HepG2 (cell line): ENCODE data around the gene CDC14B. TPM values are rescaled to one million over a fixed set of nuclear protein-coding genes. Genes with fewer than 3 reads are reported as not detected.

Experiments used
- AGO1 ChIP-seq: fragments of 200-400 bp; formaldehyde crosslinking; IDR thresholded peaks from 2 replicates; pipeline ENCODE4 v1.6.1; 2017; ENCODE audit warnings: mild to moderate bottlenecking, low read depth, low read length, moderate library complexity; ENCODE audit not compliant: poor library complexity, severe bottlenecking
- CBX5 ChIP-seq: sonication (generic); formaldehyde crosslinking; IDR thresholded peaks from 2 replicates; pipeline ENCODE4 v1.4.0; 2020; ENCODE audit warnings: missing genetic modification reagents, borderline replicate concordance
- CEBPB ChIP-seq: IDR thresholded peaks from 2 replicates; pipeline ENCODE4 v1.6.1; 2011; ENCODE audit warnings: low read depth, low read length, improper control_type of control experiment, borderline replicate concordance
- LCORL ChIP-seq, 2 experiments: fragments of 450-650 bp in 1 of 2; sonication (generic) in 1 of 2; formaldehyde crosslinking in 1 of 2; IDR thresholded peaks; 2 replicates each; pipeline versions ENCODE4 v1.5.0 to v1.6.1; 2017 to 2020; ENCODE audit warnings: antibody characterized with exemption in 1 of 2, missing genetic modification reagents in 1 of 2
- MAFK ChIP-seq, 2 experiments: IDR thresholded peaks in 1 of 2; conservative IDR thresholded peaks in 1 of 2; 2 replicates each; pipeline ENCODE4 v1.6.1; 2011; ENCODE audit warnings: improper control_type of control experiment in 2 of 2, low read length in 2 of 2
- RCOR2 ChIP-seq: IDR thresholded peaks from 2 replicates; pipeline ENCODE4 v1.6.1; 2016; ENCODE audit warnings: missing biosample characterization, missing genetic modification reagents
- RELA ChIP-seq: sonication (generic); formaldehyde crosslinking; IDR thresholded peaks from 2 replicates; pipeline ENCODE4 v1.4.0; 2020; ENCODE audit warnings: missing genetic modification reagents
- RFXANK ChIP-seq: IDR thresholded peaks from 2 replicates; pipeline ENCODE4 v1.6.1; 2016
- SP4 ChIP-seq: sonication (generic); formaldehyde crosslinking; IDR thresholded peaks from 2 replicates; pipeline ENCODE4 v1.8.1; 2023; ENCODE audit warnings: mild to moderate bottlenecking, missing genetic modification reagents
- TARDBP ChIP-seq: sonication (generic); formaldehyde crosslinking; IDR thresholded peaks from 2 replicates; pipeline ENCODE4 v1.8.0; 2022; ENCODE audit warnings: mild to moderate bottlenecking, missing genetic modification reagents
- TBL1XR1 ChIP-seq: fragments of 150-350 bp; IDR thresholded peaks from 2 replicates; pipeline ENCODE4 v1.6.1; 2014; ENCODE audit warnings: borderline replicate concordance, low read length; ENCODE audit not compliant: partially characterized antibody
- ZBTB26 ChIP-seq: IDR thresholded peaks from 2 replicates; pipeline ENCODE4 v1.6.1; 2016; ENCODE audit warnings: missing compliant biosample characterization, missing genetic modification reagents, borderline replicate concordance
- ZFP36 ChIP-seq: fragments of 150-350 bp; IDR thresholded peaks from 2 replicates; pipeline ENCODE4 v1.6.1; 2018; ENCODE audit warnings: borderline replicate concordance, low read length, low read depth; ENCODE audit not compliant: partially characterized antibody
- ZNF788 ChIP-seq: sonication (generic); formaldehyde crosslinking; IDR thresholded peaks from 2 replicates; pipeline ENCODE4 v1.5.0; 2020; ENCODE audit warnings: mild to moderate bottlenecking, missing genetic modification reagents, borderline replicate concordance
- ZSCAN29 ChIP-seq: sonication (generic); formaldehyde crosslinking; conservative IDR thresholded peaks from 2 replicates; pipeline ENCODE4 v1.4.0; 2020; ENCODE audit warnings: mild to moderate bottlenecking, missing genetic modification reagents
- polyA plus RNA-seq, 8 experiments: library from polyadenylated mRNA; depleted of rRNA in 3 of 8; stranded (reverse) in 7 of 8; unstranded in 1 of 8; fragments of >200 nt; fragmentation: Illumina TruSeq in 4 of 8; extraction: Trizol in 4 of 8; gene quantifications; 2 replicates each; pipeline versions ENCODE4 v1.2.1 to v1.2.3, GENCODE V29; 2011 to 2016; ENCODE audit warnings: low read depth in 4 of 8, missing spikeins in 1 of 8, mixed read lengths in 1 of 8; ENCODE audit not compliant: insufficient read depth in 1 of 8
- total RNA-seq, 5 experiments: library from RNA; depleted of rRNA; stranded (reverse); fragments of >200 nt; fragmentation: Illumina TruSeq; extraction: Trizol; gene quantifications; 2 replicates each; pipeline ENCODE4 v1.2.3, GENCODE V29; 2016; ENCODE audit warnings: low read depth in 1 of 5
- TF ChIP-seq, protein P1 (sequence below): sonication (generic); formaldehyde crosslinking; IDR thresholded peaks from 2 replicates; pipeline ENCODE4 v1.4.0; 2020; ENCODE audit warnings: mild to moderate bottlenecking, missing genetic modification reagents, borderline replicate concordance
- TF ChIP-seq, protein P2 (sequence below): IDR thresholded peaks from 2 replicates; pipeline ENCODE4 v1.6.1; 2012; ENCODE audit warnings: low read length, improper control_type of control experiment

CDC14B gene
- total and polyA plus RNA-seq, 2 of the 13 experiments (the other 11 are each of a cell fraction or from before 2014, with no cell fraction given), result 25.8 to 33.3 TPM

DNA sequence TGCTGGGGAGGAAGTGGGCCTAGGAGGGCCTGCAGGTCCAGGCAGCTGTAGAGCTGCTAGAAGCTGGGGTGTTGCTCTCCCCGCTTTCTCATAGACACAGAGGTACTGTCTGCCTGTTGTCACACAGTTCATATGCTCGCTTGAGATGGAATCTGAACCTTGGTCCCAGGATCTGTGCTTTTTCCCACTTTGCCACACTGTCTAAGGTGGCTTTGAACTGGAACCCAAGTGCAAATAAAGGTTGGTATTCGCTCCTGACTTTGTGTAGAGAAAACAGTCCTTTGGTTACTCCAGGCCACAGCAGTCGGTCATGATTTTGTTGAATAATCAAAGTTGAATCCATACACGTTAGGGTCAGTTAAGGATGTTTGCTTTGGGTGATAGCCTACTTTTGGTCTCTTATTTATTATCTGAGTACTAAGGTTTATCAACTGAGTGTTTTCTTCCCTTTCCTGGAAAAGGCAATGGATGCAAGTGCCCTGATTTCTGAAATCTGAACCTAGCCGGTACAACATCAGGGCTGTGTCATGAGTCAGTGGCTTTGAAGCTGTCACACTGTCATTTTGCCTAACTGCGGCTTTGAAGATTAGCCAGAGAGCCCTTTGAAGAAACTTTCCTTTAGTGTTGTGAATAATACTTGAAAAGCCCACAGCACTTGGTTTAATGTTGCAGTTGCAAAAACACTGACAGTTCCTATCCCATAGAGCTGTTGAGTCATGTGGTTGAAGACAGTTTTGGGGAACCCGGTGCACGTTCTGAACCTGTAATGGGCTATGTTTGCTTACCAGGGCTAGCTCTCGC, 128.4 kb downstream of the CDC14B start (continued):
- TF ChIP-seq RCOR2 (CRISPR knock-in tag) (peak; percentile 85; the same call in 1 of the 2 replicates), TARDBP (CRISPR knock-in tag) (peak; percentile 77), CBX5 (CRISPR knock-in tag) (no peak), TBL1XR1 (peak; percentile 80), LCORL (IDR thresholded peaks at IDR 0.05) (no peak; the same call in 1 of the 2 replicates), LCORL (CRISPR knock-in tag; IDR thresholded peaks at IDR 0.05) (no peak; the same call in 1 of the 2 replicates), RELA (peak; percentile 56; the same call in 1 of the 2 replicates), SP4 (CRISPR knock-in tag) (no peak; the same call in 1 of the 2 replicates), MAFK (conservative IDR thresholded peaks at IDR 0.05 in 1 of 2, IDR thresholded peaks at IDR 0.05 in 1 of 2; ENCODE audit: low read length in 2 of 2) (peak; percentile 13 to 21; a peak in 2 of 4 replicates), ZBTB26 (CRISPR knock-in tag) (no peak), CEBPB (peak; percentile 36; the same call in 1 of the 2 replicates), ZSCAN29 (peak; percentile 86), AGO1 (no peak), RFXANK (CRISPR knock-in tag) (no peak; the same call in 1 of the 2 replicates), ZFP36 (no peak), ZNF788 (CRISPR knock-in tag) (no peak)
- TF ChIP-seq, protein P1, sequence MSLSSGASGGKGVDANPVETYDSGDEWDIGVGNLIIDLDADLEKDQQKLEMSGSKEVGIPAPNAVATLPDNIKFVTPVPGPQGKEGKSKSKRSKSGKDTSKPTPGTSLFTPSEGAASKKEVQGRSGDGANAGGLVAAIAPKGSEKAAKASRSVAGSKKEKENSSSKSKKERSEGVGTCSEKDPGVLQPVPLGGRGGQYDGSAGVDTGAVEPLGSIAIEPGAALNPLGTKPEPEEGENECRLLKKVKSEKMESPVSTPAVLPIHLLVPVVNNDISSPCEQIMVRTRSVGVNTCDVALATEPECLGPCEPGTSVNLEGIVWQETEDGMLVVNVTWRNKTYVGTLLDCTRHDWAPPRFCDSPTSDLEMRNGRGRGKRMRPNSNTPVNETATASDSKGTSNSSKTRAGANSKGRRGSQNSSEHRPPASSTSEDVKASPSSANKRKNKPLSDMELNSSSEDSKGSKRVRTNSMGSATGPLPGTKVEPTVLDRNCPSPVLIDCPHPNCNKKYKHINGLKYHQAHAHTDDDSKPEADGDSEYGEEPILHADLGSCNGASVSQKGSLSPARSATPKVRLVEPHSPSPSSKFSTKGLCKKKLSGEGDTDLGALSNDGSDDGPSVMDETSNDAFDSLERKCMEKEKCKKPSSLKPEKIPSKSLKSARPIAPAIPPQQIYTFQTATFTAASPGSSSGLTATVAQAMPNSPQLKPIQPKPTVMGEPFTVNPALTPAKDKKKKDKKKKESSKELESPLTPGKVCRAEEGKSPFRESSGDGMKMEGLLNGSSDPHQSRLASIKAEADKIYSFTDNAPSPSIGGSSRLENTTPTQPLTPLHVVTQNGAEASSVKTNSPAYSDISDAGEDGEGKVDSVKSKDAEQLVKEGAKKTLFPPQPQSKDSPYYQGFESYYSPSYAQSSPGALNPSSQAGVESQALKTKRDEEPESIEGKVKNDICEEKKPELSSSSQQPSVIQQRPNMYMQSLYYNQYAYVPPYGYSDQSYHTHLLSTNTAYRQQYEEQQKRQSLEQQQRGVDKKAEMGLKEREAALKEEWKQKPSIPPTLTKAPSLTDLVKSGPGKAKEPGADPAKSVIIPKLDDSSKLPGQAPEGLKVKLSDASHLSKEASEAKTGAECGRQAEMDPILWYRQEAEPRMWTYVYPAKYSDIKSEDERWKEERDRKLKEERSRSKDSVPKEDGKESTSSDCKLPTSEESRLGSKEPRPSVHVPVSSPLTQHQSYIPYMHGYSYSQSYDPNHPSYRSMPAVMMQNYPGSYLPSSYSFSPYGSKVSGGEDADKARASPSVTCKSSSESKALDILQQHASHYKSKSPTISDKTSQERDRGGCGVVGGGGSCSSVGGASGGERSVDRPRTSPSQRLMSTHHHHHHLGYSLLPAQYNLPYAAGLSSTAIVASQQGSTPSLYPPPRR (CRISPR knock-in tag), result peak; percentile 92; the same call in 1 of the 2 replicates
- TF ChIP-seq, protein P2, sequence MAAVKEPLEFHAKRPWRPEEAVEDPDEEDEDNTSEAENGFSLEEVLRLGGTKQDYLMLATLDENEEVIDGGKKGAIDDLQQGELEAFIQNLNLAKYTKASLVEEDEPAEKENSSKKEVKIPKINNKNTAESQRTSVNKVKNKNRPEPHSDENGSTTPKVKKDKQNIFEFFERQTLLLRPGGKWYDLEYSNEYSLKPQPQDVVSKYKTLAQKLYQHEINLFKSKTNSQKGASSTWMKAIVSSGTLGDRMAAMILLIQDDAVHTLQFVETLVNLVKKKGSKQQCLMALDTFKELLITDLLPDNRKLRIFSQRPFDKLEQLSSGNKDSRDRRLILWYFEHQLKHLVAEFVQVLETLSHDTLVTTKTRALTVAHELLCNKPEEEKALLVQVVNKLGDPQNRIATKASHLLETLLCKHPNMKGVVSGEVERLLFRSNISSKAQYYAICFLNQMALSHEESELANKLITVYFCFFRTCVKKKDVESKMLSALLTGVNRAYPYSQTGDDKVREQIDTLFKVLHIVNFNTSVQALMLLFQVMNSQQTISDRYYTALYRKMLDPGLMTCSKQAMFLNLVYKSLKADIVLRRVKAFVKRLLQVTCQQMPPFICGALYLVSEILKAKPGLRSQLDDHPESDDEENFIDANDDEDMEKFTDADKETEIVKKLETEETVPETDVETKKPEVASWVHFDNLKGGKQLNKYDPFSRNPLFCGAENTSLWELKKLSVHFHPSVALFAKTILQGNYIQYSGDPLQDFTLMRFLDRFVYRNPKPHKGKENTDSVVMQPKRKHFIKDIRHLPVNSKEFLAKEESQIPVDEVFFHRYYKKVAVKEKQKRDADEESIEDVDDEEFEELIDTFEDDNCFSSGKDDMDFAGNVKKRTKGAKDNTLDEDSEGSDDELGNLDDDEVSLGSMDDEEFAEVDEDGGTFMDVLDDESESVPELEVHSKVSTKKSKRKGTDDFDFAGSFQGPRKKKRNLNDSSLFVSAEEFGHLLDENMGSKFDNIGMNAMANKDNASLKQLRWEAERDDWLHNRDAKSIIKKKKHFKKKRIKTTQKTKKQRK, result no peak
